NCI-H748 treated with DMSO at 0.1 percent for 48 hours (cell line): ENCODE data around the gene CSNK1G1.
"Not testable (repeated sequence)": the region's sequence is repeated elsewhere in the genome, so short reads cannot be mapped to it uniquely, and the experiment has no call there.

Experiments
- DNase-seq: peaks from one replicate; lab custom pipeline; 2025; lab: John Stamatoyannopoulos, UW

The CSNK1G1 gene

DNA sequence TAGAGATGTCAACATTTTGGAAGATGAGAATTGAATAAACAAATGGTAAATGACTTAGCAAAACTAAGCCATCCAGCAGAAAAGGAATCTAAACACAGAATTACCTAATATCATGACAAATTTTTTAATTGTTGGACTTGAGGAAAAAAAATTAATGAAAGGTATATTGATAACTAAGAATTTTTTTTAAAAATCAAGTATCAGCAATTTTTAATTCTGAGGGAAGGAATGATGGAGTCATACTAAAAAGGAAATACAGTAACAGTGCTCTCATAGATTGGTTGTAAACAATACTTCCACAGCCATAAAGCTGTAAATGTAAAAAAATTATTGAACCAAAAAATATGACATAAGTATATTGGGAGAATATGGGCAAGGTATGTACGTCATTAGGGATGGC, 68.0 kb downstream of the CSNK1G1 start:
- DNase-seq = no peak

DNA sequence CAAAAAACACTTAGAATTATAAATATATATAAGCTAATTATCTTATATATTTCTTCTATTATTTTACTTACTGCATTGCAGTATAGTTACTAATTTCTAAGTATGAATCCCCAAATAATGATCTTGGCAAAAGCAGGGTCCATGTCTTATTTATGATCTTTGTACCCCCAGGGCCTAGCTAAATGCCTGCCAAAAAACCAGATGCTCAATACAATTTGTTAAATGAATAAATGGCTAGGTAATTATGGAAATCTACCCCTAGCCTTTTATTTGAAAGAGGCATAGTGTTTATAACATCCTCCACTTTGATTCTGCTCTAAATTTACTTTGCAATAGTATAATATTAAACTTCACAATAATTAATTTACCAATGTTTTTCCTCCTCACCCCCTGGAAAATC, 69.5 kb downstream of the CSNK1G1 start:
- DNase-seq = no peak

DNA sequence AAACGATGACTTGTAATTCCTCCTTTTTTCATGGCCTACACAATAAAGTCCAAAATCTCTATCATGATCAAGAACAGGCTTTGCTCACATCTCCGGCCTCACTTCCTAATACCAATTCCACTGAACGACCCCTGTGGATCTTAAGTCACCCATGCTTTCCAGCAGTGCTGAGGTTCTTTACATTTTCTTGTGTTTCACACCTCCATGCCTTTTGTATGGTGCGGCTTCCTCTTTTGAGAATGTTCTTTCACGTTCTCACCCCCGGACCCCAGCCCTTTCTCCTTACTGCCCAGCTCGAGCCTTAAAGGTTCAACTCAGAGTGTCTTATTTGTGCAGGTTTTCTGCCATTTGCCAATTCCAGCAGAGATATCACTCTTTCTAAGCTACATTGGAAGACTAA, 70.1 kb downstream of the CSNK1G1 start:
- DNase-seq = no peak

DNA sequence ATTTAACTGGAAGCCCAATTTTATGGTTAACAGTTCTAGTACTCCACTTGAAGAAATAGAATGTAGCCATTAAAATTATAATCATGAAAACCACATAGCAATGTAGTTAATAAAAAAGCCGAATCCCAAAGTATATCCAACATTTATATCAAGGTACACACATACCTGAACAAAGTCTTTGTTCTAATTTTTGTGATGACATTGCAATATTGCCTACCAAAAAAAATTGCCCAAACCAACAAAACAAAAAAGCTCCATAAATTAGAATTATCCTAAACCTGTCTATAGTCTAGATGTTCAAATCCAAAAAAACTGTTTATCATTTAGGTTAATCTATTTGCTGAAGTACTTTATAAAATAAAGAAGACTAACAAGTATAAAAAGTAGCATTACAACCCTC, 70.8 kb downstream of the CSNK1G1 start:
- no peak for DNase-seq

DNA sequence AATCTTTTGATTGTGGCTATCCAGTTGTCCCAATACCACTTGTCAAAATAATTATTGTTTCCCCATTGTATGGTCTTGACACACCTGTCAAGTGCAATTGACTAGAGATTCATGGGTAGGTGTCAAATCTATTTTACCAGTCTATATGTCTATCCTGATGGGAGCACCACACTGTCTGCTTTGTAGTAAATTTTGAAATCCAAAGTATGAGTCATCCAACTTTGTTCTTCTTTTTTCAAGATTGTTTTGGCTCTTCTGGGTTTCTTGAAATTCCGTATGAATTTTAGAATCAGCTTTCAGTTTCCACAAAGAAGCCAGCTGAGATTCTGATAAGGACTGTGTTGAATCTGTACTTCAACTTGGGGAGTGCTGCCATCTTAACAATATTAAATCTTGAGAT, 71.9 kb downstream of the CSNK1G1 start:
- DNase-seq = no peak

DNA sequence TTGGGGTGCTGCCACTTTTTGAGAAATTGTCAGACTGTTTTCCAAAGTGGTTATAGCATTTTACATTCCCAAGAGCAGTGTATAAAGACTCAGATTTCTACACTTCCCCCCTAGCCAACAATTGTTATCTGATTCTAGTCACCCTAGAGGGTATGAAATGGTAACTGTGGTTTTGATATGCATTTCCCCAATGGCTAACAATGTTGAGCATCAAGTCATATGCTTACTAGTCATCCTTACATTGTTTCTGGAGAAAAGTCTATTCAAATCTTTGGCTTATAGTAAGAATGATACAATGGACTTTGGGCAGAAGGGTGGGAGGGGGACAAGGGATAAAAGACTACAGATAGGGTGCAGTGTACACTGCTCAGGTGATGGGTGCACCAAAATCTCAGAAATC, 73.3 kb downstream of the CSNK1G1 start:
- no peak for DNase-seq

DNA sequence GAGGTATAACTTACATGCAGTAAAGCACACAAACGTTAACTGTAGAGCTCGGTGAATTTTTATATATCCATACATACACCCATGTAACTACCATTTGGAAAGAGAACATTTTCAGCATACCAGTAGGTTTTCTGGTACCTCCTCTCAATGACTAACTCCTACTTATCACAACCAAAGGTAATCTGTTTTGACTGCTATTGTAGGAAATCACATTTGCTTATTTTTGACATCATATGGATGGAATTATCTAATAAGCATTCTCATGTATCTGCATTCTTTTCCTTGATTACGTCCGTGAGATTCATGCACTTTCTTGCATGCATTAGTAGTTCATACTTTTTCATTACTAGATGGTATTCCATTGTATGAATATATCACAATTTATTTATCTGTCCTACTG, 76.8 kb downstream of the CSNK1G1 start:
- DNase-seq = no peak

DNA sequence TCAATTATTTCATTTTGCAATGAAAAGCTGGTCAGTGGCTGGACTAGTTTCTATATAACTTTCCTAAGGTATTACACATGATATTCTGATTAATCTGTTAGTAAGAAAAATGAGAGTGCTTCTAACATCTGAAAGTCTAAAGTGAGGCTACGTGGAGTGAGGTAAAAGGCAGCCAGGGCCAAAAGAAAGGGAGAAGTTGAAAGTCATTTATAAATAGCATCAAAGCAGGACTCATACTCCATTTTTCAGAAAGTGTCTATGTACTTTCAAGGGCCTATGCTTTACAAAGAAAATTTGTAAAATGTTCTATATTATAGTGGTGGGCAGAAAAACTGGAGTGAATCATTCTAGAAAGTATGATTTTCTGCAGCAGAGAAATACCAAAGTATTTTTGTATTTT, 80.0 kb downstream of the CSNK1G1 start:
- no peak for DNase-seq

DNA sequence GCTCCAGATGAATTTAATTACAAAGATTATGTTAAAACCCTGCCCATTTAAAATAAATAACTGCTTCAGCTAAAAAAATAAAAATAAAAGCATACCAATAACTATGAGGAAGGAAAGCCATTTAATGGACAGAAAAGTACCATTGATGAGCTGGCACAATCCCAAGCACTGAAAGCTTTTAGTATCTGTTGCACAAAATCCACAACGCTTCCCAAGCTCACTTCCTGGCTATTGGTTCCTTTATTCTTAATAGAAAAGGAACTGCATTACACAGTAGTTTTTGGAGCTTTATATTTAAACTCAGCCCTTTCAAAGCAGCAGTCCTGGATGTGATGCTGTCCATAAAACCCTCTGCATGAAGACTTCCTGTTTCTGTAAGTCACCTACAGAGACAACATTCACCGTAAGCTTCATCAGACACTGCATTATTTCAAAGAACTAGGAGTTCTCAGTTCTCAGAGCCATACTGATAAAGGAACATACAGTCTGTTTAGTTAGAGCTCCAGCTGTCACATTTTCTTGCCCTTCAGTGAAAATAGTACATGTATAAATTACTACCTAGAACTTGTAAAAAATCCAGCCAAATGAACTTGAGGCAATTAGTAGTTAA, 81.5 kb downstream of the CSNK1G1 start:
- no peak for DNase-seq

DNA sequence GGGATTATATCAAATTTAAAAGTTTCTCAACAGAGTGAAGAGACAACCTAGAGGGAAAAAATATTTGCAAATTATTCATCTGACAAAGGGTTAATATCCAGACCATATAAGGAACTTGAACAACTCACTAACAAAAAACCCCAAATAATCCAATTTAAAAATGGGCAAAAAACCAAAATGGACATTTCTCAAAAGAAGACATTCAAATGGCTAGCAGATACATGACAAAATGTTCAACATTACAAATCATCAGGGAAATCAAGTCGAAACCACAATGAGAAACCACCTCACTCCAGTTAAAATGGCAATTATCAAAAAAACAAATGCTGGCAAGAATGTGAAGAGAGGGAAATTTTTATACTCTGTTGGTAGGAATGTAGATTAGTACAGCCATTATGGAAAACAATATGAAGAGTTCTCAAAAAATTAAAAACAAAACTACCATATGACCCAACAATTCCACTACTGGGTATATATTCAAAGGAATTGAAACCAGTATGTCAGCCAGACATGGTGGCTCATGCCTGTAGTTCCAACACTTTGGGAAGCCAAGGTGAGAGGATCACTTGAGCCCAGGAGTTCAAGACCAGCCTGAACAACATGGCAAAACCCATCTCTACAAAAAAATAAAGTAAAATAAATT, 88.5 kb downstream of the CSNK1G1 start:
- DNase-seq = no peak

DNA sequence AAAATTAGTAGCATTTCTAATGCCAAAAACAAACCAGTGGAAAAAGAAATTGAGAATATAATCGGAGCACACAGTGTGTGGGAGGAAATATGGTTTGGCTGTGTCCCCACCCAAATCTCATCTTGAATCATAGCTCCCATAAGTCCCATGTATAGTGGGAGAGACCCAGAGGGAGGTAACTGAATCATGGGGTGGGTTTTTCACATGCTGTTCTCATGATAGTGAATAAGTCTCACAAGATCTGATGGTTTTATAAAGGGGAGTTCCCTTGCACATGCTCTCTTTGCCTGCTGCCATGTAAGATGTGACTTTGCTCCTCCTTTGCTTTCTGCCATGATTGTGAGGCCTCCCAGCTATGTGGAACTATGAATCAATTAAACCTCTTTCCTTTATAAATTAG, 90.8 kb downstream of the CSNK1G1 start:
- not testable (repeated sequence) for DNase-seq

DNA sequence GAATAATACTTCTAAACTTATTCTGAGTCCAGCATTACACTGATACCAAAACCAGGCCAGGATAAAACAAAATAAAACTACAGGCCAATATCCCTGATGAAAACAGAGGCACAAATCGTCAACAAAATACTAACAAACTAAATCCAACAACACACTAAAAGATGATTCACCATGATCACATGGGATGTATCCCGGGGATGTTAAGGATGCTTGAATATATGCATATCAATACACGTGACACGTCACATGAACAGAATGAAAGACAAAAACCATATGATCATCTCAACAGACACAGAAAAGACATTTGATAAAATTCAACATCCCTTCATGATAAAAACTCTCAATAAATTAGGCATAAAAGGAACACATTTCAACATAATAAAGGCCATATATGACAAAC, 91.5 kb downstream of the CSNK1G1 start:
- no peak for DNase-seq

DNA sequence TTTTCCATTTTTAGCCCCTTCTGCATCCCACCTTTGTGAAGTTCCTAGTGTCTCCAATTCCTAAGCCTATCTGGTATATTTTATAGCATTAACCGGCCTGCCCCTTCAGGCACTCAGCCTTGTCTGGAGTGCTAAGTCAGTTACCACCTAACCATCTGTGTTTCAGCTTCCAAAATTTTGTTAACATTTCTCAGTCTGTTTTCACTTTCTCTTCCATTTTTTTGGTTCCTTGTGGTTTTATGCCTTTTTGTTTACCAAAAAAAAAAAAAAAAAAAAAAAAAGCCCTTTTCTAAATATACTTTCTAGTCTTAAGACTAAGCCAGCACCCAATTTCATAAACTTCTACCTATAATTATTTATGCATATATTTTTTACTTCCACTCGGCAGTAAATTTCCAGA, 92.4 kb downstream of the CSNK1G1 start:
- no peak for DNase-seq

DNA sequence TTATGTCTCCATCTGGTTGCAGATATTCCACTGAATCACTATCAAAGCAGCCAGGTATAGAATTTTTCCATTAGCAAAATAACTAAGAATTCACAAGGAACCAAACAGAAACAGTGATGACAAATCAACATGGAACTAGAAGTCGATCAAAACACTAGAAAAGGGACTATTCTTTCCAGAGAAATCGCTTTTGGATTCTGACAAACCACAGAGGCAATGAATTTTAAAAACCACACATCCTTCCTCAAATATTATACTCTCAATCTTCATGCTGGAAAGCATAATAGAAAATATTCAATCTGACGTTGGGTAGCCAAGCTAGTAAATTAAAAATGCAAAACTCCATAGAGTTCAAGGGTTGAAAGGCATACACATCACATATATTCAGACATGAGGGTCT, 99.9 kb downstream of the CSNK1G1 start:
- no peak for DNase-seq

DNA sequence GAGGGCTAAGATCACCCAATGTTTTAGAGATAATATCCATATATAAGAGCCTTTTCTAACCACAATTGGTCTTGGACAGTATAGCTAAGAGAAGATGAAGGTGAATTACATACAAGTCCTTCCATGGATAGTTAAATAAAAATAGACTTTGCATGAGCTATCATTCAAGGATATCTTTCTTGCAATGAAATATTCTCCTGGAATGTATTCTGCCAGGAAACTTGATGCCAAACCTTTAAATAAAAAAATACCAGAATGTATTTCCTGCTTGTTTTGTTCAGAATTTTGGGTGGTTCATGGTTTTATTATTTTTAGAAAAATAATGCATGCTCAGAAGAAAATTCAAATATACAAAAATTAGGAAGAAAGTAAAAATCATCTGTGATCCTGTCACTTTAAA, 104.3 kb downstream of the CSNK1G1 start:
- no peak for DNase-seq

DNA sequence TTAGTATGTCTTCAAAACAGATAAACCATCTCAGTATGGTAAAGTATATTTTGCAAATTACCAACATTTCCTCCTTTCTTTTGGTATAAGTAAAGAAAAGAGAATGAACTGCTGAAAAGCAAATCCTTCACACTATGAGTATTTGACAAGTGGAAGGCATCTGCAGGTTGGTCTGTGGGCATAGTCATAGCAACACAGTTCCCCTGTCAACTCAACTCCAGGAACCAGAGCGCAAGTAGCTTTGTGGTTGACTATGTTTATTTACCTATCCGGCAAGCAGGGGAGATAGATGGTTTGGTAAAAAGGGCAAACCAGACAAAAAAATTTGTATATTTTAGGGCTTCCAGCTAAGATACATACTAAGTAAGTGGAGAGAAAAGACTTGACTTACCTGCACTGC, 104.9 kb downstream of the CSNK1G1 start:
- no peak for DNase-seq

DNA sequence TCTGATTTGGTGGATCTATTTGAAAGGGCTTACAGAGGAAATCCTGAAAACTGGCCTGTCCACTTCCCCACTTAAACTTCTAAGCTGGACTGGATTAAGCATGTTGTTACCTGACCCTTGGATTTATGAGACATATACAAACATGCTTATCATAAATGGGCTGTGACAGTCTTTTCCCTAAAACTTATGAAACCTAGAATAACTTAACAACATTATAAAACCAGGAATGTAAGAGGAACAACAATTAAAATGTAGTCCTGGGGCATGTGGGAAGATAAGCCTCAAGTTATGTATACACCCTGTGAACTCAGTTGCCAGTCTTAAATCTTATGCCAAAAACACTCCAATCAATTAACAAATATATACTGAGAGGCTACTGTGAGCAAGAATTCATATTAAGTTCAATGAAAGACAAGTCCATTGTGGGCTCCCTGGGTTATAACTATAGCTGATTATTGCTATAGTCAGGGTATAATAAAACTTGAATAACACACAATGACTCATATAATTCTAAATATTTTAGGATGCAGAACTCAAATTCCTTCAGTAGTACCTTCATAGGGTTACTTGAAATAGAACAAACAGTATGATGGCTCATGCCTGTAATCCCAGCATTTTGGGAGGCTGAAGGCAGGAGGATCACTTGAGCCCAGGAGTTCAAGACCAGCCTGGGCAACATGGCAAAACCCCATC, 105.9 kb downstream of the CSNK1G1 start:
- no peak for DNase-seq

DNA sequence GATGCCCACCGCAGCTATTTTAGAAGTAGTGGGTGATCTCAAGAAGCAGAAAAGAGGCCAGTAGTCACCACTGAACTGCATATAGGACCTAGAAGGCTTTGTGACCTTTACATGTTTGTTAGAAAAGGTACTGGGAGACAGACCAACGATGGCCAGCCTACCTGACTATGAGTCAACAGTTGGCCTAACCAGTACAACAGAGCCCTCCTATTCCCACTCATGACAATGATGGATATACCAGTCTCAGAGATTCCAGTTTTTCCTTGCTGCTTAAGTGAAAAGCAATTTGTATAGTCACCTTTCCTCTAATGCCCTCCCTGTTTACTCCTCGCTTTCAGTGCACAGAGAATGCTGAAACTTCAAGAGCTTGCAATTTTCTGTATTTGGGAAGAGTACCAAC, 106.6 kb downstream of the CSNK1G1 start:
- DNase-seq = no peak

DNA sequence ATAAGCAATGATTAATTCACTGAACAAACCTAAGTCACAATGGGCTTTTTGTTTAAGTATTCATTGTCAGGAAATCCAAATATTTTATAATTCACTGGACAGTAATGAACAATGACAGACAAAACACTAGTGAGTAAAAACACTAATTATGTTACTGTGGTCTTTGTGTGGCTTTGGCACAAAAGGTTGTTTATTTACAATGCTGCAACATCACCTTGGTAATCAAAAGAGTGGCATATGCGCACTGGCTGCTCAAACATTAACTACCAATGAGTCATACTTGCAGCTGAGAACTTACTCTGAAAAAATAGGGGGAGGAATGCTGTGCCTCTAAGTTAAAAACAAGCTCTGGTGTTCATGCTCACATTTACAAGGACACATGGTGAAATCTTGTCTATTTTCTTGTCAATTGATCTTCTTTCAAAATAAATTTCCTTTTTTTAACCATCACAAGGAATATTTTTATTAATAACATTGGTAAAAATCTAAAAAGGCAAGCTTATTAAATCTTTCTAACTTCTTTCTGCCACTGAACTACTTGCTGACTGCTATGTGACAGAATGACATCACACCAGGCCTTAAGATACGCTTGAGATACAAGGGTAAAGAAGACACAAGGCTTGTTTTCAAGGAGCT, 107.9 kb downstream of the CSNK1G1 start:
- peak; percentile 62 for DNase-seq

DNA sequence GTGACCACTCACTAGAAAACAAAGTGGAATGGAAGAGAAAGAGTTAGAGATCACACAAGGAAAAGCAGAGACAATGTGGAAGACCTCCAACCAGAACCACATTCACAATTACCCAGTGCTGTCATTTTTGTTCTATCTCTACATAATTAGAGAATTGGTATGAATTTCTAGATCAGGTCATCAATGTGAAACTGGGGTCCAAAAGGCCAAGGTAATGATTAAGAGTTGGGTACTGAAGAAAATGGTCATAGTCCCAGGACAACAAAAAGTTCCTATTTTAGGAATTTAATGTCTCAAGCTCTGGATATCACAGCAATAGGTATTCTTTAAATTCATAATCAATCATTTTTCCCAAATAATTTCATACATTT, 108.5 kb downstream of the CSNK1G1 start:
- no peak for DNase-seq

DNA sequence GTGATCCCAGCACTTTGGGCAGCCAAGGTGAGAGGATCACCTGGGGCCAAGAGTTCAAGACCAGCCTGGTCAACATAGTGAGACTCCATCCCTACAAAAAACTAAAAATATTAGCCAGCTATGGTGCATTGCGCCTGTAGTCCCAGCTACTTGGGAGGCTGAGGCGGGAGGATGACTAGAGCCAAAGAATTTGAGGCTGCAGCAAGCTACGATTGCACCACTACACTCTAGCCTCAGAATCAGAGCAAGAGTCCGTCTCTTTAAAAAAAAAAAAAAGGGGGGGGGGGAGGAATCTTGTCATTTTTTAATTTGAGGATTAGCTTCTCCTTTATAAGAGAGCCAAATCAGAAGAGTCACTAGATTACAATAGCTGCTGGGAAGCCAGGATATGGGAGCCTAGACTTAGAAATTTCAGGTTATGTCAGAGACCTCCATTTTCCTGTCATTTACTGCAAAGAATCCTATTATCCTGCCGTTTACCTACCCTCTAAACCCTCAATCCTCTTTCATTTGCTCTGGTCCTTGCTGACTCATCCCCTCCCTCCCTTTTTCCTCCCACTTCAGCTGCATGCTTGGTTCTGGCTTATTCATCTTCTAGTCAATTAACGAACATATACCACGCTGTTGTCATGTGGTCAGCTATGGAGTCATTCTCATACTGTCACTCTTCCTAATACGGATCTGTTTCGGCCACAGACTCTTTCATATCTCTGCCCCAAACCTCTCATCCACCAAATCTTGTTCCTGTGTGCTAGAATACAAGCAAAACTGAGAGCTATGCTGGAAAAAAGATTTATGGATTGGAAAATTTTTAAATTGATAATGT, 109.4 kb downstream of the CSNK1G1 start:
- DNase-seq = peak; percentile 58

DNA sequence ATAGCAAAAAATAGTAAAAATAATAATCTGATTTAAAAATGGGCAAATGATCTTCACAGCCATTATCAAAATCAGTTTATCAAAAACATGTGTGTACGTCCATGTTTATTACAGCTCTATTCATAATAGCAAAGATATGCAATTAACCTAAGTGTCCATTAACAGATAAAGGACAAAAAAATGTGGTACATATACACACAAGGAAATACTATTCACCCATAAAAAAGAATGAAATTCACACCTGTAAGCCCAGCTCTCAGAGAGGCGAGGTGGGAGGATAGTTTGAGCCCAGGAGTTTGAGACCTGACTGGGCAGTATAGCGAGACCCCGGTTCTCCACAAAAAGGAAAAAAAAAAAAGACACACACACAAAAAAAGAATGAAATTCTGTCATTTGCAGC, 110.6 kb downstream of the CSNK1G1 start:
- no peak for DNase-seq
